Effector memory CD8-positive, alpha-beta T cell (primary cell): ENCODE results near the gene C3.
"Not testable (repeated sequence)": the region's sequence is repeated elsewhere in the genome, so short reads cannot be mapped to it uniquely, and the experiment has no call there.

Experiments
- ATAC-seq: fragments of 150-1000 bp; cut with Tn5 transposase; replicated peaks from 2 replicates; pipeline ENCODE4 v1.10.0; 2021; ENCODE audit warnings: mild to moderate bottlenecking, moderate library complexity
- DNase-seq, 3 experiments: peaks; one replicate each; pipeline ENCODE4 v3.0.0; 2021
- H3K27ac Mint-ChIP-seq, 2 donors: one replicate each; pipeline ENCODE4 v1.8.0; 2022; ENCODE audit warnings: mild to moderate bottlenecking in 2 of 2, mixed read lengths in 2 of 2, moderate library complexity in 2 of 2
- H3K27me3 Mint-ChIP-seq, 2 donors: one replicate each; pipeline ENCODE4 v1.8.0; 2022; ENCODE audit warnings: mixed read lengths in 2 of 2
- H3K36me3 Mint-ChIP-seq: one replicate; pipeline ENCODE4 v1.8.0; 2022; ENCODE audit warnings: mild to moderate bottlenecking, moderate library complexity, mixed read lengths; ENCODE audit not compliant: insufficient read depth
- H3K4me1 Mint-ChIP-seq, 2 donors: one replicate each; pipeline ENCODE4 v1.8.0; 2022; ENCODE audit warnings: low read depth in 2 of 2, mixed read lengths in 2 of 2
- H3K4me3 Mint-ChIP-seq, 2 donors: one replicate each; pipeline ENCODE4 v1.8.0; 2022; ENCODE audit warnings: mild to moderate bottlenecking in 2 of 2, mixed read lengths in 2 of 2, moderate library complexity in 2 of 2
- H3K9me3 Mint-ChIP-seq, 2 donors: one replicate each; pipeline ENCODE4 v1.8.0; 2022; ENCODE audit warnings: mixed read lengths in 2 of 2

Gene C3

DNA sequence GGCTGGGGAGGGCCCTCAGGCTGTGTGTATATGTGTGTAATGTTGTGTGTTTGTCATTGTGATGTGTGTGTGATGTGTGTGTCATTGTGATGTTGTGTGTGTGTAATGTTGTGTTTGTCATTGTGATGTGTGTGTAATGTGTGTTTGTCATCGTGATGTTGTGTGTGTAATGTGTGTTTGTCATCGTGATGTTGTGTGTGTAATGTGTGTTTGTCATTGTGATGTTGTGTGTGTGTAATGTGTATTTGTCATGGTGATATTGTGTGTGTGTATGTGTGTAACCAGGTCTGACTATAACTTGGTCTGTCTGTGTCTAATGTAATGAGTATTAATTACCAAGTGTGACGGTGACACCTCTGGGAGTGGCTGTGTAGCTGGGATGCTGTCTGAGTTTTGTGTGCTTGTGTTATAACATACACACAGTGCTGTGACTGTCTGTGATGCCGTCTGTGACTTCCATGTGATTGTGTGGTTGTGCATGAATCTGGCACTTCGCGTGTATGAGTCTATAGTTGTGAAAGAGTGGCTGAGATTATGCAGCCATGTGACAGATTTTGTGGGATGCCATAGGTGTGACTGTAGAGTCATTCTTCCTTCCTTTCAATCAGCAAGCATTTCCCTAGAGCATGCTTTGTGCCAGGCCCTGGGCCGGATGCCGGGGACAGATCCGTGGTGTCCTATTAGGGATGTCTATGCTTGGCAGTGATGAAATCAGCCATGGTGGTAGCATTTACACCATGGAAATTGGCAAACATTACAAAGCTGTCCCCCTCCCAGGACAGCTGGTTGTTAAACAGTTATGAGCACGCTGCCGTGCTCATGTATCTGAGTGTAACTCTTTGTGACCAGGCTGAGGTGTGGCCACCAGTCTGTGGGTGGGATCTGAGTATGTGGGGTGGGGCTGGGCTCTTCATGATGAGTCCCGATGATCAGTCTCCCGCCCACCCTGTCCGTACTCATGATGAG, 56.9 kb downstream of the C3 start:
- DNase-seq (peak; percentile 46 to 50 (median 48)), ATAC-seq (peak; percentile 72)
- Mint-ChIP-seq H3K4me3 (no peak overlapping the region), H3K4me1 (peaks cover 49 to 55% of the 10 kb centered on the region in 2 donors), H3K27ac (no peak overlapping the region), H3K27me3 (no peaks in the 10 kb centered on the region), H3K36me3 (peaks cover 56% of the 10 kb centered on the region), H3K9me3 (no peaks in the 10 kb centered on the region)

DNA sequence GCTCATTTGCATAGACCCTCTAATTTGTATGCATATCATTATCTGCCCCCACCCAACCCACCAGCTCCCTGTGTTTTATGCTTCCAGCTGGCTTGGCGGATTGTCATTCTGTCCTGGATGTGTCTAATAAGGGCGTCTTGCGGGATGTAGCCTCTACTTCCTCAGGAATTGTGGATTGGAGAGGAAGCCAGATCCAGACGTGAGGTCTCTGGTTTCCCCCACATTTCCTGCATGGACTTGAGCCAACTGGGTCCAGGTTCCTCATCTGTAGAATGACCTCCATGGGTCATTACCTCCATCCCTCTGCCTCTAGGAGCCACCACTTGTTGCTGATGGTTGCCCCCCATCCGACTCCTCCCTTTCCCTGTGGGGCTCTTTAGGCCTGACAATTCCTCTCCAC, 57.7 kb downstream of the C3 start:
- H3K36me3 Mint-ChIP-seq: peaks cover 49% of the 10 kb centered on the region
- H3K27ac Mint-ChIP-seq: no peak overlapping the region
- H3K4me3 Mint-ChIP-seq: peak overlapping the region in 1 of 2 donors; percentile 50

DNA sequence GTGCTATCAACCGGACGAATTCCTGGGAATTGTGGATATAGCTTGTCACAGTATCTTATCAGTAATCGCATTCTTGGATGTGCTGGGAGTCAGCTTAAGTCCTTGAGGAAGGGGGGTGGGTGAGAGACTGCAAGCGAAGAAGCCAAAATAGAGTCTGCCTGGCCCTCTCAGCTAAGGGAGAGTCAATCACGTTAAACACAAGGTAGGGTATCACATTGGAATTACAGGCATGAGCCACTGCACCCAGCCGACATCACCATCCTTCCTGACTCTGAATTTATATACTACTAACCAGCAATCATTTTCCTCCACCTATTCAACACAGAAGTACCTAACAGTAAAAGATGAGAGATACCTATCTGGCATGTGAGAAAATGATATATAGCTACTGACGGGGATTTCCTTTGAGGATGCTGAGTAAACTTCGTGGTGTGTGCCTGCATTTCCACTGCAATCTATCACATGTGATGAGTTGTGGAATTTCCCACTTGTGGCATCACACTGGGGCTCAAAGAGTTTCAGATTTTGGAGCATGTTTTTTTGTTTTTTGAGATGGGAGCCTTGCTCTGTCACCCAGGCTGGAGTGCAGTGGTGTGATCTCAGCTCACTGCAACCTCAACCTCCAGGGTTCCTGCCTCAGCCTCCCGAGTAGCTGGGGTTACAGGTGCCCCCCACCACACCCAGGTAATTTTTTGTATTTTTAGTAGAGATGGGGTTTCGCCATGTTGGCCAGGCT, 58.8 kb downstream of the C3 start:
- DNase-seq: peak; percentile 40 to 51 (median 40)
- peaks cover 40% of the 10 kb centered on the region for H3K36me3 Mint-ChIP-seq

More for the DNA sequence above, 57.7 kb downstream of the C3 start:
- no peak for ATAC-seq
- DNase-seq: no peak
- Mint-ChIP-seq H3K9me3 (no peaks in the 10 kb centered on the region), H3K27me3 (no peaks in the 10 kb centered on the region), H3K4me1 (peaks cover 52 to 57% of the 10 kb centered on the region in 2 donors)

DNA sequence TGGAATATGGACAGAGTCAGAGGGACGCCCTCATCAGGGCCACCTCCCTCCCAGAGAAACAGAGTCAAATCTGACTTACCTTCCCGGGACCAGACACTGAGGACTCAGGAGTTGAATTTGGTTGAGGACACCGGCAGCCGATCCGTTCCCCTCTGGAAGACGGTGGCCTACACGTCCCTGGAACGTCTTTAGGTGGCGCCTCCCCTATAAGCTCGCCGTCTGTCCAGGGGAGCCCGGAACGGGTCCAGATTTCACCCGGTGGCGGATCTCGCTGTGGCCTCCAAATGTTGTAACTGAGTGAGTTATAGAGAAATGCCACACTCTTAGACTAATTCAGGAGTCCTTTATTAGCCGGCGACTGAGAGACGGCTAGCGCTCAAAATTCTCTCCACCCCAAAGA, 59.5 kb downstream of the C3 start:
- DNase-seq (no peak), ATAC-seq (no peak)
- peak overlapping the region in 1 of 2 donors; percentile 45 for H3K4me3 Mint-ChIP-seq
- peaks cover 49 to 52% of the 10 kb centered on the region in 2 donors for H3K4me1 Mint-ChIP-seq
- no peaks in the 10 kb centered on the region for H3K9me3 Mint-ChIP-seq
- no peak overlapping the region for H3K27ac Mint-ChIP-seq
- no peaks in the 10 kb centered on the region for H3K27me3 Mint-ChIP-seq
- peaks cover 33% of the 10 kb centered on the region for H3K36me3 Mint-ChIP-seq

More for the DNA sequence above, 58.8 kb downstream of the C3 start:
- Mint-ChIP-seq H3K4me3 (peak overlapping the region; percentile 50 to 72), H3K4me1 (peaks cover 44 to 52% of the 10 kb centered on the region in 2 donors)
- peak; percentile 72 for ATAC-seq
- not testable (repeated sequence) for H3K27ac Mint-ChIP-seq, H3K27me3 Mint-ChIP-seq, H3K9me3 Mint-ChIP-seq

DNA sequence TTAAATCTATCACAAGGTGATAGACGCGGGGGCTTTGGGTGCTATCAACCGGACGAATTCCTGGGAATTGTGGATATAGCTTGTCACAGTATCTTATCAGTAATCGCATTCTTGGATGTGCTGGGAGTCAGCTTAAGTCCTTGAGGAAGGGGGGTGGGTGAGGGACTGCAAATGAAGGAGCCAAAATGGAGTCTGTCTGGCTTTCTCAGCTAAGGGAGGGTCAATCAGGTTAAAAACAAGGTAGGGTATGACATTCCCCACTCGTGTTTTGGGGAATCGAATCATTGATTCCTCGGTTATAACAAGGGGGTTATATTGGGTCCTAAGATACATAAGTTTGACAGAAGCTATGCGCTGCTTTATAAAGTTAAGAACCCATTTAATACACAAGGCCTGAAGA, 64.1 kb downstream of the C3 start:
- H3K4me1 Mint-ChIP-seq: peaks cover 56 to 62% of the 10 kb centered on the region in 2 donors
- not testable (repeated sequence) for H3K4me3 Mint-ChIP-seq
- H3K27ac Mint-ChIP-seq: peak overlapping the region in 1 of 2 donors; percentile 77

DNA sequence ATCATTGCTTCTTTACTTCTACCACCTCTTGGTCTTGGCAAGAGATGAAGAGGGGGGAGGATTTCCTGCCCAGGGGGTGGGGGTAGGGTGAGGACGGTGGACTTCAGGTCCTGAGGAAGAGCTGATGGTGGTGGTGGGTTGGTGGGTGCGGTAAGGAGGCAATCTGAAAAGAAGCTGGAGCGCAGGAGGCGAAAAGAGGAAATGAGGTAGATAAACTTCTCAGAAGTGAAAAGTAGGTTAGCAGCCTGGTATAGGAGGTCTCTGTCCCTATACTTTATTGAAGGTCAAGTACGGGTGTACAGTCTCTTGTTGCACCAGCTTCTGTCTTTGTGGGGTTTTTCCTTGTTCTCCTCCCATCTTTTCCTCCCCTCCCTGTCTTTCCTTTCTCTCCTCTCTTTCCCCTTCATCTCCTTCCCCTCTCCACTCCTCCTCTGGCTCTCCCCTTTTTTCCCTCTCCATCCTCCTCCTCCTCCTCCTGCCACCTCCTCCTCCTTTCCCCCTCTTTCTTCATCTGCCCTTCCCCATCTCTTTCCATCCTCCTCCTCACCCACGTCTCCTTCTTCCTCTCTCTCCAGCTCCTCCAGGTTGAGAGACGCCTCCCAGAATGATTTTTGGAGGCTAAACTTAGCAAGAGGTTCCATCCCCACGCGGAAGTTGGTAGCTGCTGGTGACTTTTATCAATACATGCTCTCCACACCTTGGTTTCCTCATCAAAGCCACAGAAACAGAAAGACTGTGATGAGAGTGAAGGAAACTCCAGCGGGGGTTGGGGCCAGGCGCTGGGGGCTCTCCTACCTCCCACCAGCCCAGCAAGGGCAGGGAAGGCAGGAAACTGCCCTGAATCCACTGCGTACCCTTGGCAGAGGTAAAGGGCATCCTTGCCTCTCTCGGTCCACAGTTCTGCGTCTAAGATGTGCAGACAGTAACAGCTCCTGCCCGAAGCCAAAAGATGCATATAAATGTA, 65.8 kb downstream of the C3 start:
- H3K9me3 Mint-ChIP-seq: no peaks in the 10 kb centered on the region
- peak overlapping the region; percentile 82 to 84 for H3K4me3 Mint-ChIP-seq
- no peaks in the 10 kb centered on the region for H3K27me3 Mint-ChIP-seq
- peaks cover 49 to 59% of the 10 kb centered on the region in 2 donors for H3K4me1 Mint-ChIP-seq
- peak overlapping the region; percentile 91 to 96 for H3K27ac Mint-ChIP-seq
- H3K36me3 Mint-ChIP-seq: peaks cover 9% of the 10 kb centered on the region
- ATAC-seq (peak; percentile 81), DNase-seq (peak; percentile 40 to 45 (median 42))

More for the DNA sequence above, 64.1 kb downstream of the C3 start:
- DNase-seq, ATAC-seq, H3K36me3 Mint-ChIP-seq, H3K27me3 Mint-ChIP-seq, H3K9me3 Mint-ChIP-seq: not testable (repeated sequence)

DNA sequence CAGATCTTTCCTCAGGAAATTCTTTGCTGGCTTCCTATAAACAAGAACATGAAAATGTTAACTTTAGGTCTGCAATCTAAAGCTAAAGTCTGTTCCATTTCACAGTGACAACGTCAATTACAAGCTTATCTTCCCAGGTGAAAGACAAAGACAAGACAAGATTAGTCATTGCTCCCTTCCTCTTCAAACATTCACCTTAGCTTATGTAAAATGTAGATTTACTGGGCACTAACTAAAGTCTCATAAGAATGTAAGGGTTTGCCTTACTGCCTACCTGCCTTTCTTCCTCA, 67.7 kb downstream of the C3 start:
- H3K4me3 Mint-ChIP-seq: peak overlapping the region; percentile 82 to 84
- no peak for ATAC-seq
- no peaks in the 10 kb centered on the region for H3K9me3 Mint-ChIP-seq
- no peak for DNase-seq
- H3K27ac Mint-ChIP-seq: peak overlapping the region; percentile 84 to 91
- H3K27me3 Mint-ChIP-seq: no peaks in the 10 kb centered on the region
- H3K4me1 Mint-ChIP-seq: peaks cover 43 to 52% of the 10 kb centered on the region in 2 donors
- peaks cover 9% of the 10 kb centered on the region for H3K36me3 Mint-ChIP-seq

DNA sequence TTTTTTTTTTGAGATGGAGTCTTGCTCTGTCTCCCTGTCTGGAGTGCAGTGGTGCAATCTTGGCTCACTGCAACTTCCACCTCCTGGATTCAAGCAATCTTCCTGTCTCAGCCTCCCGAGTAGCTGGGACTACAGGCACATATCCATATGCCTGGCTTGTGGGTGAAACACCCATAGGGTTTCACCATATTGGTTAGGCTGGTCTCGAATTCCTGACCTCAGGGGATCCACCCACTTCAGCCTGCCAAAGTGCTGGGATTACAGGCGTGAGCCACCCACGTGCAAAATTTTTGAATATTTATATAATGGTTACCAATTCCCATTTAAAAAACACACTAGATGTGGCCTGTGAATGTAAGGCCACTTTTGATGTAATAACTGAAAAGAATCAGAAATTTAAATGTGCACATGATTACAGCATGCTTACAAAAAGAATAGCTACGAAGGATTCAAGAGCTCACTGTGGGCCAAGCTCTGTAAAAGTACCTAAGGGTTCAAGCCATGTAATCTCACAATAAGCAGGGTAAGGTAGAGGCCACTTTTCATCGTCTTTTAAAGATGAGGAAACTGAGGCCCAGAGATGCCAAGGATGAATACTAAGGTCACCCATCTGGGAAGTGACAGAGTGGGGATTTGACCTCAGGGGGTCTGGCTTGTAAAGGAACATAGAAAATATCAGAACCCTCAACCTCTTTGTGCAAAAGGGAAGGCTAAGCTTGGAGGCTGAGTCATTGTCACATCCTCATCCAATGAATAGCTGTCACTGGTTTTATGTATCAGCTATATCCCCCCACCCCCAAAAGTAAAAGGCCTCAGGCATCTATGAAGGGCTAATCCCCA, 68.3 kb downstream of the C3 start:
- Mint-ChIP-seq H3K4me3 (peak overlapping the region; percentile 14 to 82), H3K9me3 (no peaks in the 10 kb centered on the region), H3K27me3 (no peaks in the 10 kb centered on the region), H3K27ac (peak overlapping the region; percentile 59 to 84), H3K36me3 (peaks cover 9% of the 10 kb centered on the region), H3K4me1 (peaks cover 39 to 52% of the 10 kb centered on the region in 2 donors)
- DNase-seq (no peak), ATAC-seq (no peak)

DNA sequence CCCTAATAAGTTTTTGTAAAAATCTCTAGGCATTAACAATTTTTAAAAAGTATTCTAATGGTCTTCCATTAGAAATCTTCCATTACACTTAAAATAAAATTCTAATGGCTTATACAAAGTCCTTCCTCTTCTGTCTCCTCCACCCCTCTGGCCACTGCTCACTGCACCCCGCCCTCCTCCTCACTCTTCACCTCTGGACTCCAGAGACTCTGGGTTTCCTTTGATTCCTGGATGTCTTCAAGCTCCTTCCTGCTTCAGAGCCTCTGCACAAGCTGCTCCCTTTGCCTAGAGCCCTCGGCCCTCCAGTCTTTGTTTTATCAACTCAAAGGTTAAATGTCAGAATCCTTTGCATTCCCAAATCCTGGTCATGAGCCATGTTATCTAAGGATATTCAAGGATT, 71.3 kb downstream of the C3 start:
- DNase-seq (no peak), ATAC-seq (no peak)
- Mint-ChIP-seq H3K9me3 (no peaks in the 10 kb centered on the region), H3K27me3 (no peaks in the 10 kb centered on the region), H3K4me1 (peaks cover 32 to 34% of the 10 kb centered on the region in 2 donors), H3K27ac (peak overlapping the region; percentile 59 to 67), H3K36me3 (peaks cover 3% of the 10 kb centered on the region), H3K4me3 (no peak overlapping the region)

DNA sequence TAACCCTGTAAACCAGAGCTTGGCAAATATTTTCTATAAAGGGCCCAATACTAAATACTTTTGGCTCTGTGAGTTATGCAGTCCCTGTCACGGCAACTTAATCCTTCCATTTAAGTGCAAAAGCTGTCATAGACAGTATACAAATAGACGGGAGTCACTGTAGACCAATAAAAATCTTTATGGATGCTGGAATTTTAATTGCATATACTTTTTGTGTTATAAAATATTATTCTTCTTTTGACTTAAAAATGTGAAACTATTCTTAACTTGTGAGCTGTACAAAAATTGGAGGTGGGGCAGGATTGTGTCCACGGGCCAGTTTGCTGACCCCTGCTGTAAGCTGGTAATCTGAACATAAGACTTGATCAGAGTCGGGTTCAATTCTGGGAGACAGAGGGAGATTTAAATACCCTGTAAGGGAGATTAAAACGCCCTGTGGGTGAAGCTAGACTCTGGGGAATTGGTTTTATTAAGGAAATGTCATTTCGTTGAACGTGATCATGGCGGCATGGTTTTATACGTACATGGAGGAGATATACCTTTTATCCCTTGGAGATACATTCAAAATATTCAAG, 72.2 kb downstream of the C3 start:
- no peak overlapping the region for H3K27ac Mint-ChIP-seq
- H3K4me3 Mint-ChIP-seq: no peak overlapping the region
- H3K9me3 Mint-ChIP-seq: no peaks in the 10 kb centered on the region
- peaks cover 3% of the 10 kb centered on the region for H3K36me3 Mint-ChIP-seq
- DNase-seq: no peak
- no peaks in the 10 kb centered on the region for H3K27me3 Mint-ChIP-seq
- no peak for ATAC-seq
- H3K4me1 Mint-ChIP-seq: peaks cover 24 to 31% of the 10 kb centered on the region in 2 donors

DNA sequence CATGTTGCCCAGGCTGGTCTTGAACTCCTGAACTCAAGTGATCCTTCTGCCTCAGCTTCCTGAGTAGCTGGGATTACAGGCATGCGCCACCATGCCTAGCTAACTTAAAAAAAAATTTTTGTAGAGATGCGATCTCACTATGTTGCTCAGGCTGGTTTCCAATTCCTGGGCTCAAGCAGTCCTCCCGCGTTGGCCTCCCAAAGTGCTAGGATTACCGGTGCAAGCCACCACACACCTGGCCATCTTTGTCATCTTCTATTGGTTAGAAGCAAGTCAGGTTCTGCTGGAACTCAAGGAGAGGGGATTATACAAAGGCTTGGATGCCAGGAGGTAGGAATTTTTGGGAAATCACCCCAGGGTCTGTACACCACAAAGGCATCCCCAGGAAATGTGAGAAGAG, 75.7 kb downstream of the C3 start:
- H3K27me3 Mint-ChIP-seq: no peaks in the 10 kb centered on the region
- H3K9me3 Mint-ChIP-seq: no peaks in the 10 kb centered on the region
- H3K27ac Mint-ChIP-seq: no peak overlapping the region
- peaks cover 18 to 35% of the 10 kb centered on the region in 2 donors for H3K4me1 Mint-ChIP-seq
- no peak for DNase-seq
- no peak for ATAC-seq
- H3K4me3 Mint-ChIP-seq: no peak overlapping the region
- H3K36me3 Mint-ChIP-seq: peaks cover 7% of the 10 kb centered on the region

DNA sequence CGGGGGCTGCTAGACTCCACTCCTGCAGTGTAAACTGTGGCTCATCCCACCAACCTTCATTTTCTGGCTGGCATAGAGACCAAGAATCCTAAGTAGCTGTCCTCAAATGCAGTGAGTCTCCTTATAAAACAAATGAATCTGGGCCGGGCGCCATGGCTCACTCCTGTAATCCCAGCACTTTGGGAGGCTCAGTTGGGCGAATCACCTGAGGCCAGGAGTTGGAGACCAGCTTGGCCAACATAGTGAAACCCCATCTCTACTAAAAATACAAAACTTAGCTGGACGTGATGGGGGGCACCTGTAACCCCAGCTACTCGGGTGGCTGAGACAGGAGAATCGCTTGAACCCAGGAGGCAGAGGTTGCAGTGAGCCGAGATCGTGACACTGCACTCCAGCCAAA, 80.1 kb downstream of the C3 start:
- H3K4me1 Mint-ChIP-seq: peaks cover 26 to 31% of the 10 kb centered on the region in 2 donors
- not testable (repeated sequence) for H3K4me3 Mint-ChIP-seq, H3K36me3 Mint-ChIP-seq, H3K9me3 Mint-ChIP-seq, H3K27me3 Mint-ChIP-seq, DNase-seq, ATAC-seq
- peak overlapping the region; percentile 55 to 84 for H3K27ac Mint-ChIP-seq
